HS-5 (cell line): ENCODE data around the gene RFPL3.
"Not testable (repeated sequence)": the region's sequence is repeated elsewhere in the genome, so short reads cannot be mapped to it uniquely, and the experiment has no call there.

Experiments
- DNase-seq: peaks from one replicate; pipeline ENCODE4 v3.0.0-alpha.2; 2012; ENCODE audit warnings: low read depth

RFPL3 gene

DNA sequence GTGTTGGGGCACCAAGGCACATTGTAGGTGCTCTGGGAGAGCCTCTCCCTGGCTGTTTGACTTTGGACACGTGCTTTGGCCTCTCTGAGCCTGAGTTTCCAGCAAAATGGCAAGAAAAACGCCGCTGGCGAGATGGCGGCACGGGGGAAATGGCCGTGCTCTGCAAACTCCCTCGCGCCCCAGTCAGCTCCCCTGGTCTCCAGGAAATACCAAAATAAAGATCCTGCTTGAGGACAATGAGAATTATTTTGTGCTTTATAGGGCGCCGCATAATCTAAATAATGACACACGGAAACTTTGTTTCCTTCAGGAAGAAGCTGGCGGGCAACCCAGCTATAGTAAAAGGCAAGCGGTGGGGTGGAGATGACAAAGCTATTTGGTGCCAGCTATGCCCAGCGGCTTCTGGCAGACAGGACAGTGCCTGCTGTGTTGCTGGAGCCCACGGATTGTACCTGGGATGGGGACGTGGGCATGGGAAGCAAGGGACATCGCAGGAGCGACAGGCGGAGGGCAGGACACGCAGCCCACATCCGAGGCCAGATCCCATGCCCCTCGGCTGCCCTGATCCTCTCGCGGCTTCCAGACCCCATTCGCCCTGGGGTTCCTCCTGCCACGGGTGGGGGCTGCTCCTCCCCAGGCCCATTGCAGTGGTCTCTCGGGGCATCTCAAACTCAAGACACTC is 26.3 kb upstream of the RFPL3 start:
- DNase-seq, result no peak

DNA sequence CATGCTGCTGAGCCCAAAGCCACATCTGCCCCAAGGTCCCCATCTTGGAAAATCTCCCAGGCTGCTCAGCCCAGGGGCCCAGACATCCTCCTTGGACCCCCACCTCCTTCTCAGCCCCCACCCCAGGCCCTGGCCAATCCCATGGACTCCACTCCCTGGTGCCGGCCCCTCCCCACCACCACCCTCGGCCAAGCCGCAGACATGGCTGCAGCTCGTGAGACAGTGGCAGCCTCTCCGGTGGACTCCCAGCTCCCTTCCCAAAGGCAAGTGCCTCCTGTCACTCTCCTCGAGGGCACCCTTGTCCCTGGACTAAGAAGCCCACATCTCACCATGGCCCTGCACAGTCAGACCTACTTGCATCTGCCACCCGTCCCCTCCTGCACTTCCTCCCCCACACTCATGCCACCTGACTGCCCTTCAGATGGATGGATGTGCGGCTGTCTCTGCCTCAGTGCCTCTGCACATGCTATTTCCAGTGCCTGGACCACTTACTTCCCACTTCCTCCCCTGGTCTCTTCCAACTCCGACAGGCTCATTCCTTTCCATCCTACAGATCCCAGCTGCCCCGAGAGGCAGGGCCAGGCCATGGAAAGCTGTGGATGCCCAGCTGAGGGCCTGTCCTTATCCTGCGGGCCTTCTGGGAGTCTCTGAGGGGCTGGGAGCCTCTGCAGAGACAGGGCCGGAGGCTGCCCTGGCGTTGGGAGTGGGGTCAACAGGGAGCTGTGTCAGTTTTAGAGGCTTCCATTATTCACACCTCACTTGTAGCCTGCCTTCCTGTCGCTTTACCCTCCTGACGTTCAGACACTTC is 25.5 kb upstream of the RFPL3 start:
- no peak for DNase-seq

DNA sequence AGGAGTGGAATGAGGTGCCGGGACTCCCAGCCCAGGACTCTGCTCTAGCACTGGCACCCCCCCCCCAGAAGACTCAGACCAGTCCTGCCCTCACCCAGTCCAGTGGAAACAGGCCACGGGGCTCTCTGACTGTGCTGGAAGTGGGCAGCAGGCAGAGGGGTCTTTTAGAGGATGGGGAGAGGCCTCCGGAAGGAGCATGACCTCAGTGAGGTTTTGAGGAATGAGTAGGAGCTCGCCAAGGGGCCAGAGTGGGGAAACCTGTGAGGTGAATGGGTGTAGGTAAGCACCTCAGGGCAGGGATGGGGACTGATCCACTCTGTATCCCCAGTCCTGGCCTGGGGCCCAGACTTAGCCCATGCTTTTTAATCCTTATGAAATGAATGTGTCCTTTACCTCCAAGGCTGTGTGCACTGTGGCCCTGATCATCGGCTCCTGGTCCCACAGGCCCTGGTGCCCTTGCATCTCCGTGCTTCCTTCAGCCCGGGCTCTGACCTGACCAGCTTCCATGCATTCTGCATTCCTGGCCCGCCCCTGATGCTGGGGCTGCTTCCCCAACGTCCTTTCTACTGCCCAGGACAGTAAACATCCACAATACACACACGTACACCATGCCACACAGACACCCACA is 24.4 kb upstream of the RFPL3 start:
- DNase-seq, result no peak

DNA sequence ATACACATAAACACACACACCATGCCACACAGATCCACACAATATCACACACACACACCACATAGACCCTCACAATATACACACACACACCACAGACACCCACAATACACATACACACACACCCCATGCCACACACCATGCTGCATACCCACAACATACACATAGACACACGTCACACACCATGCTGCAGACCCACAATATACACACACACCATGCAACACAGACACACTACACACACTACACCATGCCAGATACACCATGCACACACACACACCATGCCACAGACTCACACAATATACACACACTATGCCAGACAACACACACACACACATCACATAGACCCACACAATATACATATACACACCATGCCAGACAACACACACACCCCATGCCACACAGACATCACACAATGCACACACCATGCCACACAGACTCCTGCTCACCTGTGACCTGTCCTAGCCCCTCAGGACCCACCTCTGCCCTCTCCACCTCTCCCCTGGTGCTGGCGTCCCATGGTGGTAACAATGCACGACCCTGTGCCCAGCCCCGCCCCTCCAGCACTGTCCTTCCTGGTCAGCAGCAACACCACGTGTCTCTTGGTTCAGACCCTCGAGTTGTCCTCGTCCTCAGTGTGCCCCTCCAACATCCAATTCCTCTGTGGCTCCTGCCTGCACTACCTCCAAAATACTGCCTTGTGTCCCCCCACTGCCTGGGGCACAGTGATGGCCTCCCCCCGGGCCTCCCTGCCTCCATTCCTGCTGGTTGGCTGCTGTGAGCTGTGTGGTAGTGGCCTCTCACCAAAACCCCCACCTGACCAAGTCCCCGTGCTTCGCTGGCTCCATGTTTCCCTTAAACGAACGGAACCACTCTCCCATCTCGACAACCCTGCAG is 23.7 kb upstream of the RFPL3 start:
- DNase-seq, result no peak

DNA sequence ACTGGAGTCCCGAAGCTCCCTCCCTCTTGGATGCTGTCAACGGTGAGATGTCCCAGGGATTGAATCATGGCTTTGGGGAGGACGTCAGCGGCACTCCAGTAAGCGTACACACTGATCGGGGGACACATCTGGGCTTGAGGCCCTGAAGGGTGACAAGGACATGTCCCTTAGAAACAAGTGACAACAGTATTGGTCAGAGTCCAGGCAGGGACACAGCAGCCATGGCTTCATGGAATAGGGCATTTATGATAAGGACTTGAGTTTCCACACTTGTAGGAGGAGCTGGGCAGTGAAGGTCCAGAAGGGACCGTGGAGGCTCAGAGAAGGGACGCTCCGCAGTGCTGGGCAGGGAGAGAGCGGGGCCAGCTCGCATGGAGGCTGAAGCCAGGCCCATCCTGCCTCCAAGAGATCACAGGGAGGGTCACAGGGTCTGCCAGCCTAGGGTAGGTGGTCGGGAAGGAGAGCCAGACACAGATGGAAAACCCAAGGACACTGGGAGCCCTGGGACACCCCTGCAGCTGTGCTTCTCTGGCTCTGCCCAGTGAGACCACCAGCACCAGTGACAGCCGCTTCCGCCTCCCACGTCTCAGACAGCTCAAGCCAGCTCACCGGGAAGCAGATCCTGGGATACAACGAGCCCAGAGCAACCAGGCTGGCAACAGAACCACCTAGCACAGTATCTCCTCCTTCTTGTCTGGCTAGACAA is 22.9 kb upstream of the RFPL3 start:
- DNase-seq, result no peak

DNA sequence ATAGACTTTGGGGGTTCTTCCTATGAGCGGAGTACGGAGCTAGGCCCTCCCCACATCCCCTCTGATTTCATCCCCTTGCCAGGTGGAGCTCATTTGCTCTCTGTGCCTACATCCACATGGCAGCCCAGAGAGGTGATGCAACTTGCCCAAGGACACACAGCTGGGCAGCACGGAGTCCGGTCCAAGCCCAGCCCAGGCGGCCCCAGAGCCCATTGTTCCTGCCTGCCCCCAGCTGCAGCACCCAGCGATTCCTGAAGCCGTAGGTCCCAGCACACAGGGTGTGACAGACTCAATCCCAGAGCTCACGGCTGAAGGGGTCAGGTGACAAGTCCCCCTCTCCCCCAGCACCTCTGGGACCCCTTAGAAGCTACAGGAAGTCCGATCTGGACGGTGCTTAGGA is 22.2 kb upstream of the RFPL3 start:
- DNase-seq, result no peak

DNA sequence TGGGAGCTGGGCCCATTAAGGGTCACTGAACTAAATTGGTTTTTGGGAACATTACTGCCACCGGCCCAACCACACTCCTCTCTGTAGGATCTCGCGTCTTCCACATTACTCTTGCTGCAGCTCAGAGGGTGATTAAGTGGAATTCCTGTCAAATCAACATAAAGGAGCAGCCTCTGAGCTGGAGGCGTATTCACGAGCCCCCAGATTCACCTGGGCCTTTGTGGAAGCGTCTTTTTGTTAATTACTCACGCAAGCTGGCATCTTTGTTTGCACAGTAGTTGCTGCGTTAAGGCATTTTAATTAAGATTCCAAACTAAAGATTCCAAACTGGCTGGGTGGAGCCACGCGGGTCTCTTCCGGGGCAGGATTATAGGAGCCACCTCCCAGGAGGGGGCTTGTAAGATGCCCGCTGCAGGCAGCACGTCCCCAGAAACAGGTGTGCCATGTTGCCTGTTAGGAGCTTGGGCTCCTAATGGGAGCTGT is 21.5 kb upstream of the RFPL3 start:
- no peak for DNase-seq

DNA sequence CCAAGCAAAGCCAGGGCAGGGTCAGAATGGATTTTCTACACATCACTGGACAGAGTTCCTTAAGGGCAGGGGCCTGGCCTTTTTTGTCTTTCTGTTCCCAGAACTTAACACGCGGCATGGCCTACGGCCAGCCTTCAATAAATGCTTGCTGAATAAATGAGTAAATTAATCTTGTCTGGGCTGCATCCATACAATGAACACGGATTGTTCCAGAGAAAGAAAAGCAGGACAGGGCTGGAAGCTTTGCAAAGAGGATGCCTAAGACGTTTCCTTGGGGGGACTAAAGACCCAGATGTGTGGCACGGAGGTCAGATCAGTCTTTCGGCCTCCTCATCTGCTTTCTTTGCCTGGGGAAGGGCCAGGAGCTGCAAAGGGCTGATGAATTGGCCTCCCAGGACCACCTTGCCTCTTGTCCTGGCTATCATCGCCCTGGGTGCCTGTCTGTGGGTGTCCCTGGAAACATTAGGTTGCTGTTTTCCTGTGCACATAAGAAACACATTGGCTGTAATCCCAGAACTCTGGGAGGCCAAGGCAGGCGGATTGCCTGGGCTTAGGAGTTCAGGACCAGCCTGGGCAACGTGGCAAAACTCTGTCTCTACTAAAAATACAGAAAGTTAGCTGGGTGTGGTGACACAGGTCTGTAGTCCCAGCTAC is 20.8 kb upstream of the RFPL3 start:
- no peak for DNase-seq

DNA sequence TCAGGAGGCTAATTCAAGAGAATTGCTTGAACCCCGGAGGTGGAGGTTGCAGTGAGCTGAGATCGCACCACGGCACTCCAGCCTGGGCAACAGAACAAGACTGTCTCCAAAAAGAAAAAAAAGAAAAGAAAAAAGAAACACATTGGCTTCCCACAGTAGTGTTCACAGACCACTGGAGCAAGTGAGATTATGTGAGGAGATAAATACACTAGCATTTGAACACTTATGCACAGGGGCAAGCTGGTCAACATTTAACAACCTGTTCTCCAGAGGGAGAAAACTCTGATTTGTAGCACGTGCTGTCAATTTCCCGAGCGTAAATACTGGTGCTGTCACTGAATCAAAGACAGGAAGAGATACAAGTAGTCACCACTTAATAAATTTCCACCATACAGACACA is 20.2 kb upstream of the RFPL3 start:
- not testable (repeated sequence) for DNase-seq

DNA sequence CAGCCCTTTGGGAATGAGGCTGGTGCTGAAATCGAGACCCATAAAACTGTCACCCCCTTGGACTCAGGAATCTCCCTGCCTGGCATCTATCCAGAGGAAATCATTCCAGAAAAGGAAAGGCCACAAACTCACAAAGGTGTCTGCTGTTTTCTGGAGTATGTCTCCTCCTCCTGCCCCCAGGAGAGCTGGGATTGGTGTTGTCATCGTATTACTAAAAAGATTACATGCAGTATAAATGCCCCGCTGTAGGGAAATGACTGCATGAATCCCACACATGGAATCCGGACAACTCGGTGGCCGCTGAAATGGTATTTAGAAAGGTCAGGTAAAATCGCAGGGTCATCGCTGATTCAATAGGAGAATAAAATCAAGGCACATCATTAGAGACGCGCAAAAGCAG is 18.9 kb upstream of the RFPL3 start:
- no peak for DNase-seq

DNA sequence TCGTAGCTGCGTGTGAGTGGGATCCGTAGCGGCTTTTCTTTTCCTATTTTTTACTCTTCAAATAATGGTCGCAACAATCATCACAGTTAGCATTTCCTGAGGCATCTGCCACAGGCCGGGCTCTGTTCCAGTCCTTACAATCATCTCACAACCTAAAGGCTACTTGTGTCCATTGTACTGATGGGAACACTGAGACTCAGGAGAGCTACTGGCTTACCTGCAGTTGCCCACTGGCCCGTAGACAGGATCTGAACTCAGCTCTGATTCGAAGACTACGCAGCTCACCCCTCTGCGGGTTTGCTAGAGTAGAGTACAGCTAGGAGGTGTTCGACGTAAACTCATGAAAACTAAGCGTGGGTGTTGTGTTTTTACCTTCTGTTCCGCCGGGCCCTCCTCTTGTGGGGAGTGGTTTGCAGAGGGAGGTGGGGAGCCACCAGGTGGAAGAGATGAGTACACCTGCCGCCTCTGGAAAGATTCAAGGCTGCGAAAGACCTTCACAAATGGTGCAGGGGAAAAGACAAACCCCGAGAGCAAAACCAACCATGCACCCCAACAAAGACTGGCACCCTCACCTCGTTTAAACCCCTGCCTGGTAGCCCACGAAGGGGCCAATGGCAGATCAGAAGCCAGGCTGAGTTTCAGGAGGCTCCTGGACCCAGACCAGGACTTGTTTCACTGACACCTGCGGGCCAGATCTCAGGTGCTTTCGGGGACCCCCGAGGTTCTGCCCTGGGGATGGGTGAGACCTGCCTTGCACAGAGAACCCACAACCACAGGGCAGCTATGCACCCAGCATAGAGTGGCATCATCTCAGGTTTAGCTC is 18.3 kb upstream of the RFPL3 start:
- no peak for DNase-seq

DNA sequence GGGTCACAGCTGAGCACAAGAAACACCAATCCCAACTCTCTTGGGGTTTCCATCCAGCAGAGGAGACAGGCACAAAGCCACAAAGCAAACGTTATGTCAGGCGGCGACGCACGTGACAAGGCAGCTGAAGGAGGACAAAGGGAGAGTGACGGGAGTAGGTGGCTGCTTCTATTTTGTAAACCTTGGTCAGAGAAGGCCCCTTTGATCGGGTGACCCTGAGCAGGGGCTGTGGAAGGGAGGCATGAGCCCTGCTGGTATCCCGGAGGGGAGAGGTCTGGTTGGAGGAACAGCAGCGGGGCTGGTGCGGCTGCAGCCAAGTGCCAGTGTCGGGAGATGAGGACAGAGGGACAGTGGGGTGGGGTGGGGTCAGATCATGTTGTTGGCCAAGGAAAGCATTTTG is 17.3 kb upstream of the RFPL3 start:
- DNase-seq, result no peak

DNA sequence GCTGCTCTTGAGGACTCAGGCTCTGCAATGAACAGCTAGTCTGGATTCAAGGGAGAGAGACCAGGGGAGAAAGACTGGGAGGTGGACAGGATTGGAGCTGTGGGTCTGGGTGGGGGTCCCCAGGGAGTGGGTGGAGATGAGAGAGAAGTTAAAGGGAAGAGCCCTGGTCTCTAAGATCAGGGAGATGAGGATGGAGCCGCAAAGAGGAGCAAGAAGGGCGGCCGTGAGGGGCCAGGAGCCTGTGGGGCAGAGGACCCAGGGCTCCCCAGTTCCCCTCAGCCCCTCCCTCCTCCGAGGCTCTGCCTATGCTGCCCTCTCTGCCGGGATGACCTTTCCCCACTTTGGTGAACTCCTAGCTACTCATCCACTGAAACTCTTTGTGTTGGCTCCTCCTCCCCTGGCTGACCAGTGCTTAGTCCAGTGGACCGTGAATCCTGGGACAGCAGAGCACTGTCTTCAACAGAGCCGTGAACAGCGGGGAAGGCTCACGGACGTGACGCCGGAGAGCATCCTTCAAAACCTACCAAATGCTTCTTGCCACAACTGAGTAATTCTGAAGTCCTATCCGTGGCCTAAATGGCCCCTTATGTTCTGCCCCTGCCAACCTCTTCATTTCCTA is 16.4 kb upstream of the RFPL3 start:
- DNase-seq, result no peak

DNA sequence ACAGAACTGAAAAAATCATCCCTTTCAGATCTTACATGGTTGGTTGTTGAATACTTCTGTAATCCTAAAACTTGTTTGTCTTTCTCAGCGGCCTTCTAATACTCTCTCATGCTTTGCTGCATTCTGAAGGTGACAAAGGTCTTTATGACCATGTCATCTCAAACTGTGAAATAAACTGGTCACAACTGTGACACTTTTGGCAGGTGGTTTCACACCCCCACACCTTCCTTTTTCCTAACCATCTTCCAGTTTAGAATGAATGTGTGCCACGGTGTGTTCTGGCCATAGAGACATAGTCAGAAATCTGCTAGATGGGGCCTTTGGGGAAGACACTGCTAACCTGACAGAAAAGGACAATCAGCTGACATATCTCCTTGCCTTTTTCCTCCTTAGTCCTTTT is 14.7 kb upstream of the RFPL3 start:
- DNase-seq, result no peak

DNA sequence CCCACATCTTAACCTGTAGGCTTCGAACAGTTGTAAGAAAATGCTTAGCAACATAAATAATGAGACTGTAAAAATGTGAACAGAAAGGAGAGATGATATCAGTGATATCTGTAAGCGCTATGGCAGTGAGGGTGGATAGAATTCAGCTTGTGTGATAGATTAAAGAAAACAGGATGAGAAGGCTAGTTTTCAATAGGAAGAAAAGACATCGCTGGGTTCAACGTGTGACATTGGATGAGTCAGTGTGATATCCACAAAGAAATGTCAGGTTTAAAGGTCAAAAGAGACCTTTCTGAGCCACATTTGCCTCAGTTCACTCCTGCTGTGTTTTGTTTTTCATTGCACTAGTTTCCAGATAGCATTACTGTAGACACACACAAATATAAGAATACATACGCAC is 13.7 kb upstream of the RFPL3 start:
- no peak for DNase-seq

DNA sequence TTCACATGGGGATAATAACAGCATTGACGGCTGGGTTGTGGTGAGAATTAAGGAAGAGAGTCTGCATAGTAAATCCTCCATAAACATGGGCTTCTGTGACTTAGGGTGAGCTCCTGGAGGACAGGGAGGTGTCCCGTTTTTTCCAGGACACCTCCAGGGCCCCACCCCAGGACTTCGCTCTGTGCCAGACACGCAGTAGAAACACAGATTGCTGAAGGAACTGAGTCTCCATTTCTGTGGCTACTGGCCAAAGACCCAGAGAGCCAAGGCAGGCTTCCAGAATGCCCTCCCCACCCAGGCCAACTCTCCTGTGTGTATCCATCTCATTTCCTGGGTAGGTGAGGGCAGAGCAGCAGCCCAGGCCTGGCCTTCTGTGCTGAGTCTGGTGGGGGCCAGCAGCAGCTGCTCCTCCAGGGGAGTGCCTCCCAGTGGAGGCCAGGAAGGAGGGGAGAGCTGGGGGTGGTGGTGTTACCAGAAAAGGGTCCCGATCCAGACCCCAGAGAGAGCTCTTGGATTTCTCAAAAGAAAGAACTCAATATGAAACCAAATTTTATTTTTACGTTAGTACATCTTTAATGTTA is 9.5 kb upstream of the RFPL3 start:
- no peak for DNase-seq

DNA sequence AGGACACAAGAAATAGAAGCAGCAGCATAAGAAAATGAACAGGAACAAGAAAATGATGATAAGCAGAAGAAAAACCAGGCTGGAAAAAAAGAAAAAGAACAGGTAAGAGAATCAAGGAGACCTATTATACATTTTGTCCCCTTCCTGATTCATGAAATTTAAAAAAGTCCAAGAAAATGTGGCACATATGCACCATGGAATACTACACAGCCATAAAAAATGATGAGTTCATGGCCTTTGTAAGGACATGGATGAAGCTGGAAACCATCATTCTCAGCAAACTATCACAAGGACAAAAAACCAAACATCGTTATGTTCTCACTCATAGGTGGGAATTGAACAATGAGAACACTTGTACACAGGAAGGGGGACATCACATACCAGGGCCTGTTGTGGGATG is 5.8 kb upstream of the RFPL3 start:
- DNase-seq, result not testable (repeated sequence)

DNA sequence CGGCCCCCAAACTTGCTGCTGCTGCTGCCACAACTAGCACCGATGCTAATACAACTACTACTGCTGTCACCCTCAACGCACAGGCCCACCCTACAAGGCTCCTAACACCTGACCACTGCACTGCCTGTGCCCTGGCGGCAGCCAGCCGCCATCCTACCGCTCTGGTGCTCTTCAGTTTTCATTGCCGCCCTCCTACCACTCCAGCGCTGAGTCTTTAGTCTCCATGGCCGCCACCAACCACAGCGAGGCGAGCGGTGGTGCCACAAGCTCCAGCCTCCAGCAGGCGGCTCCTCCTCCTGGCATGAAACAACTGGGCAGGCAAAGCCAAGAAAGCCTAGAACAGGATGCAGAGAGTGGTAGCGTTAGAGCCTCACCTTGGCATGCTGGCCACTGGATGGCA is 5.0 kb upstream of the RFPL3 start:
- no peak for DNase-seq

DNA sequence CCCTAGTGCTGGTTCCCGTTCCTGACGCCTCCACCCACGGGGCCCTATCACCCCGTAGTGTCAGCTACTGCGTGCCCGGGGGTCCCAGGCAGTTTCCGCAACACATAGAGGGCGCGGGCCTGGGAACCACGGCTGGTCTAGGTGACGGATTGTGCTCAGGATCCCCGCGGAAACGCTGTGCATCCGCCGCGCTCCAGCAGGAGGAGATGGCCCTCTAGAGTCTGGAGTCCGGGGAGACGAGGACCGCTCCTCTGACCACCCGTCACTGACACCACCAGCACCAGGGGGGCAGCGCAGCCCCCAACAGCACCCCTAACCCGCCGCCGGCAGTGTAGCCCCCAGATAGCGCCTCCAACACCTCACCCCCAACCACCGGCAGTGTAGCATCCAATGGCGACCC is 4.4 kb upstream of the RFPL3 start:
- DNase-seq, result no peak
